Cardiac muscle cell (in vitro differentiated cells and primary cell): ENCODE results near the gene IL6R. TPM values are rescaled to one million over a fixed set of nuclear protein-coding genes. Genes with fewer than 3 reads are reported as not detected.

Experiments used
- DNase-seq, 2 donors: peaks; one replicate each; pipeline versions ENCODE4 v3.0.0 to v3.0.0-alpha.2; 2010 to 2017; ENCODE audit warnings: low read depth in 1 of 2, low spot score in 1 of 2
- H3K27ac ChIP-seq: fragments of 200-600 bp; sonication (generic); 2 replicates; pipeline ENCODE4 v1.5.1; 2016
- H3K27me3 ChIP-seq: fragments of 200-600 bp; sonication (generic); 2 replicates; pipeline ENCODE4 v1.6.0; 2016; ENCODE audit warnings: control low read depth
- H3K36me3 ChIP-seq: fragments of 200-600 bp; sonication (generic); 2 replicates; pipeline ENCODE4 v1.5.1; 2016; ENCODE audit warnings: control low read depth
- H3K4me1 ChIP-seq: fragments of 200-600 bp; sonication (generic); 2 replicates; pipeline ENCODE4 v1.8.1; 2017; ENCODE audit warnings: low read depth, mild to moderate bottlenecking, mixed run types
- H3K4me3 ChIP-seq: fragments of 200-600 bp; sonication (generic); 2 replicates; pipeline ENCODE4 v1.5.1; 2016; ENCODE audit warnings: mild to moderate bottlenecking
- H3K9me3 ChIP-seq: fragments of 200-600 bp; sonication (generic); 2 replicates; pipeline ENCODE4 v1.5.1; 2017; ENCODE audit warnings: low read depth, mild to moderate bottlenecking, control low read depth
- polyA plus RNA-seq: library from polyadenylated mRNA; unstranded; fragments of >200 nt; fragmentation: Nextera tagmentation; extraction: Ambion mirVana; gene quantifications from 2 replicates; pipeline ENCODE4 v1.2.1, GENCODE V29; 2016
- total RNA-seq: library from RNA; depleted of rRNA; stranded (reverse); fragments of >200 nt; gene quantifications from 2 replicates; pipeline ENCODE4 v1.2.3, GENCODE V29; 2016
- TF ChIP-seq, protein P1 (sequence below): IDR thresholded peaks from 2 replicates; pipeline ENCODE4 v1.5.1; 2012; ENCODE audit warnings: low read depth, mild to moderate bottlenecking, low read length

IL6R gene
- total and polyA plus RNA-seq, 2 experiments from 2014 or later = 2.5 to 5.2 TPM

GRCh38 chr1:154440036-154440804 lies 35.1 kb downstream of the IL6R start:
- H3K4me3 ChIP-seq = no peak overlapping the region
- H3K9me3 ChIP-seq = no peaks in the 10 kb centered on the region
- no peaks in the 10 kb centered on the region for H3K27me3 ChIP-seq
- H3K4me1 ChIP-seq = peaks cover 3% of the 10 kb centered on the region
- no peak overlapping the region for H3K27ac ChIP-seq
- no peaks in the 10 kb centered on the region for H3K36me3 ChIP-seq
- TF ChIP-seq, protein P1, sequence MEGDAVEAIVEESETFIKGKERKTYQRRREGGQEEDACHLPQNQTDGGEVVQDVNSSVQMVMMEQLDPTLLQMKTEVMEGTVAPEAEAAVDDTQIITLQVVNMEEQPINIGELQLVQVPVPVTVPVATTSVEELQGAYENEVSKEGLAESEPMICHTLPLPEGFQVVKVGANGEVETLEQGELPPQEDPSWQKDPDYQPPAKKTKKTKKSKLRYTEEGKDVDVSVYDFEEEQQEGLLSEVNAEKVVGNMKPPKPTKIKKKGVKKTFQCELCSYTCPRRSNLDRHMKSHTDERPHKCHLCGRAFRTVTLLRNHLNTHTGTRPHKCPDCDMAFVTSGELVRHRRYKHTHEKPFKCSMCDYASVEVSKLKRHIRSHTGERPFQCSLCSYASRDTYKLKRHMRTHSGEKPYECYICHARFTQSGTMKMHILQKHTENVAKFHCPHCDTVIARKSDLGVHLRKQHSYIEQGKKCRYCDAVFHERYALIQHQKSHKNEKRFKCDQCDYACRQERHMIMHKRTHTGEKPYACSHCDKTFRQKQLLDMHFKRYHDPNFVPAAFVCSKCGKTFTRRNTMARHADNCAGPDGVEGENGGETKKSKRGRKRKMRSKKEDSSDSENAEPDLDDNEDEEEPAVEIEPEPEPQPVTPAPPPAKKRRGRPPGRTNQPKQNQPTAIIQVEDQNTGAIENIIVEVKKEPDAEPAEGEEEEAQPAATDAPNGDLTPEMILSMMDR = no peak
- DNase-seq = no peak

DNA sequence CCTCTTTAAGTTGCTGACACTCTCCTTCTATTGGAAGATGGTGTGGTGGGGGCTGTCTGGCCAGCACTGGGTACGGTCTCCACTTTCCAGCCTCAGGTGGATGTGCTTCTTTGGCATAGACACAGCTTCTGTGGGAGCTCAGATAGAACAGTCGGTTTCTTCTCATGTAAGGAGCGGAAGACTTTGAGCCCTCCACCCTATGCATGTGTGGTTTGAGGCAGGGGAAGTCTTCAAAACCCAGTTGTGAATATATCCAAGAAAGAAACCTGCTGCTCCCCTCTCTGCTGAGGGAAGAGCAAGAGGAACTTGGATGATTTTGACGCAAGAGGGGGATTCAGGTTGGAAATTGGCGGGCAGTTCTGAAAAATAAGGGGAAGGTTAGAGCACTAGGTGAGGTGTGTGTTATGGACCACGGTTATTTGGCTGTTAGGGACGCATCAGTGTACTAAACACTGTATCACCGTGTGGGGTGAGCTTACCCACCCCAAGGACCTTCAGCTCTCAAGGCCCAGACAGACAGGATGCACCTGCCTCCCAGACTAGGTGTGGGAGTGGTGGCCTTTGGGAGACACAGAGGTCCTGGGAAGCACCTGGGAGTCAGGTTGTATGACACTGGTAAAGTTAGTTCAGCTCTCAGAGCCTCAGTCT lies 36.2 kb downstream of the IL6R start:
- H3K4me1 ChIP-seq = peaks cover 3% of the 10 kb centered on the region
- no peak overlapping the region for H3K4me3 ChIP-seq
- no peak overlapping the region for H3K27ac ChIP-seq
- no peaks in the 10 kb centered on the region for H3K9me3 ChIP-seq
- TF ChIP-seq, protein P1 = no peak
- DNase-seq = no peak
- H3K36me3 ChIP-seq = no peaks in the 10 kb centered on the region
- H3K27me3 ChIP-seq = no peaks in the 10 kb centered on the region

DNA sequence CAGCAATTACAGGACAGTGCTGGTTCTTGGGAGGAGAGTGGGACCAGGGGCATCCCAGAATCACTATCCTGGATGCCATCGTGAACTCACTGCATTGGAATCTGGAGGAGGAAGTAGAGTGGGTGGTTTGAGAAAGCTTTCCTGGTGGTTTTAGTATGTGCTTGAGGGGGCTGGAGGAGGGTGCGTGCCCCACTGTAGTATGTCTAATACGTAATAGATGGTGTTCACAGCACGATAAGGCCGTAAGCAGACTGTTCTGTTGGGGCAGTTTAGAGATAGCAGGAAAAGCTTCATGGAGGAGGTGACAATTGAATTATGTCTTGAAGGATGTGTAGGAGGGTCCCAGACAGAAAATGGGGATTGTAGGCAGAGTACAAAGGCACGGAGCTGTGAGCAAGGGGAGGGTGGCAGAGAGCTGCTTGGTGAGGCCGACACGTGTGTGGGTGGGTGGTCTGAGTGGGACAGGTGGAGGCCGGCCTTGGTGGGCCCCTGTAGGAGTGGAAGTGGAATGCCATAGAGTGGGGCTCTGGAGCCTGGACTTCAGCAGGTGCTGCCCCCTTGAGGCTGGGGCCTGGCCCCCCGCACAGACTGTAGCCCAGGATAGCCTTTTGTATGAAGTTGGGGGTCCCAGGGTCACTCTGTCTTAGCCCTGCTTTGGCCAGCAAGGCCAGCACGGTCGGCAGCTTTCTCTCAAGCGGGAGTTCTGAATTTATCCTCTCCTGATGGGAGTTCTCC lies 37.0 kb downstream of the IL6R start:
- DNase-seq = peak in 1 of 2 donors; percentile 67
- peaks cover 3% of the 10 kb centered on the region for H3K4me1 ChIP-seq
- no peak overlapping the region for H3K4me3 ChIP-seq
- no peak overlapping the region for H3K27ac ChIP-seq
- TF ChIP-seq, protein P1 = peak; percentile 42
- H3K36me3 ChIP-seq = no peaks in the 10 kb centered on the region
- no peaks in the 10 kb centered on the region for H3K9me3 ChIP-seq
- H3K27me3 ChIP-seq = no peaks in the 10 kb centered on the region

- H3K9me3 ChIP-seq = no peaks in the 10 kb centered on the region
- H3K36me3 ChIP-seq = no peaks in the 10 kb centered on the region
- H3K4me1 ChIP-seq = no peaks in the 10 kb centered on the region
- H3K27me3 ChIP-seq = no peaks in the 10 kb centered on the region
- H3K4me3 ChIP-seq = no peak overlapping the region
- TF ChIP-seq, protein P1 = no peak
- DNase-seq = no peak
- H3K27ac ChIP-seq = no peak overlapping the region
Measured at GRCh38 chr1:154443274-154444013, 38.3 kb downstream of the IL6R start.

DNA sequence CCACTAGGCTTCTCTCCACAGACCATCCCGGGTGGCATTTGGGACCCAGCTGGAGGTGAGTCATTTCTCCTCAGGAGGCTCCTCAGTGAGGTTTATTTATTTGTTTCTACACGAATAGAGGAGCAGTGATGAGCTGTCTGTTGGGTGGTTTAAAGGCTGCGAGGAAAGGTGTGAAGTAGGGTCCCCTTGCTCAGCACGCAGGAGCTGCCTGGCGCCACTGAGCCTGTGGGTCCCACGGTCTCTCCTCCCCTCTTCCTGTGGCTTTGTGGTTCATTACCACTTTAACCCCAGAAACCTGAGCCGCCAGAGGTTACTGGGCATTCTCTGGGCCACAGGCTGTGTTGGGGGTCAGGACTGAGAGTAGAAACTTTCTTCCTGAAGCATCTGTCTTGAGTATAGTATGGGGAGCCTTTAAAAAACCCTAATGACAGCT lies 39.9 kb downstream of the IL6R start:
- Histone ChIP-seq H3K4me1 (no peaks in the 10 kb centered on the region), H3K36me3 (no peaks in the 10 kb centered on the region), H3K9me3 (no peaks in the 10 kb centered on the region), H3K27me3 (no peaks in the 10 kb centered on the region), H3K27ac (no peak overlapping the region), H3K4me3 (no peak overlapping the region)
- DNase-seq = no peak
- TF ChIP-seq, protein P1 = no peak
